IMR-90 (cell line): ENCODE measurements around the gene CCDC175.

Experiments
- CTCF ChIP-seq: conservative IDR thresholded peaks from 2 replicates; pipeline ENCODE4 v1.5.1; 2012; ENCODE audit warnings: mild to moderate bottlenecking, low read depth, low read length, improper control_type of control experiment
- POLR2A ChIP-seq: IDR thresholded peaks from 2 replicates; pipeline ENCODE4 v1.6.1; 2012; ENCODE audit warnings: mild to moderate bottlenecking, low read depth, low read length

GRCh38 chr14:59492384-59492783 is 84.2 kb downstream of the CCDC175 start:
- TF ChIP-seq CTCF (no peak), POLR2A (no peak)
